ENCODE measurements around the gene EPB42. TPM values are rescaled to one million over a fixed set of nuclear protein-coding genes. Genes with fewer than 3 reads are reported as not detected.
"Not testable (repeated sequence)": the region's sequence is repeated elsewhere in the genome, so short reads cannot be mapped to it uniquely, and the experiment has no call there.

Gene EPB42
- polyA plus RNA-seq, 1 donor (not counting 4 experiments of a cell fraction or from before 2014, with no cell fraction given), result not detected

DNA sequence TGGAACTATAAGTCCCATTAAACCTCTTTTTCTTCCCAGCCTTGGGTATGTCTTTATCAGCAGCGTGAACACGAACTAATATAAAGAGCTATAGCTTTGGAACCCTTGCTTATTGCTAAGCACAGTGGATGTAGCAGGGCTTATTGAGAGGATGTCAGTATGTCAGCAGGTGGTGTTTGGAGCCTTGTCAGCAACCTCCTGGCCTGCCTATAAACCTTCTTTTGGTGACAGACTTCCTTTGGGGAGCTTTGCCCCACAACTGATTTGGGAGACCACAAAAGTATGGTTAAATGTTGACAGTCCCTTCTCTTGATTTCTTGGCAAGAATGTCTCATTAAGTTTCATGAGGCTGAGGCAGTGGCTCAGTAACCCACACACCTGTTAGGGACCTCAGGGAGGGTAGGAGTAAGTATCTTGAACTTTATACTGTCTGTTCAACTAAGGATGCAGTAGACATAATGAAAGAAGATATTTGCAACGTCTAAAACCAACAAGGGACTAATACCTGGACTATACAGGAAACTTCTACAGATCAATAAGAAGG, 20.8 kb downstream of the EPB42 start:
- Histone ChIP-seq H3K9ac (ENCODE audit: control insufficient read depth, extremely low read depth, insufficient read depth, low read length) (no peak overlapping the region), H2AFZ (ENCODE audit: control insufficient read depth, low read length) (no peak overlapping the region), H3K4me1 (ENCODE audit: control insufficient read depth, extremely low read depth, insufficient read depth, low read length) (no peaks in the 10 kb centered on the region), H3K9me3 (ENCODE audit: control insufficient read depth, low read depth, low read length) (no peaks in the 10 kb centered on the region), H3K79me2 (ENCODE audit: control insufficient read depth, insufficient read depth, low read length) (no peaks in the 10 kb centered on the region), H3K27me3 (ENCODE audit: control insufficient read depth, extremely low read depth, insufficient read depth, low read length) (no peaks in the 10 kb centered on the region), H4K20me1 (ENCODE audit: control insufficient read depth, extremely low read depth, insufficient read depth, low read length) (no peaks in the 10 kb centered on the region), H3K4me2 (ENCODE audit: control insufficient read depth, extremely low read depth, insufficient read depth, low read depth, low read length) (no peak overlapping the region), H3K27ac (ENCODE audit: control insufficient read depth, insufficient read depth, low read length) (no peak overlapping the region), H3K4me3 (ENCODE audit: control insufficient read depth in 2 of 3, extremely low read depth in 1 of 3, insufficient read depth in 2 of 3, low read depth in 1 of 3, low read length in 3 of 3) (no peak overlapping the region), H3K9me1 (ENCODE audit: control insufficient read depth, extremely low read depth, insufficient read depth, low read length) (no peaks in the 10 kb centered on the region), H3K36me3 (ENCODE audit: control insufficient read depth in 2 of 2, extremely low read depth in 1 of 2, insufficient read depth in 2 of 2, low read length in 2 of 2) (peaks cover 3 to 5% of the 10 kb centered on the region in 2 experiments)
- dilution Hi-C loops (cut with MboI; ENCODE audit: extremely low pct_ligation_motif_present, low sequenced_read_pairs), result loop anchor here (10.0 kb wide), 1 partner anchor 85 kb away; no protein-coding TSS in a partner anchor
- TF ChIP-seq, protein P1, sequence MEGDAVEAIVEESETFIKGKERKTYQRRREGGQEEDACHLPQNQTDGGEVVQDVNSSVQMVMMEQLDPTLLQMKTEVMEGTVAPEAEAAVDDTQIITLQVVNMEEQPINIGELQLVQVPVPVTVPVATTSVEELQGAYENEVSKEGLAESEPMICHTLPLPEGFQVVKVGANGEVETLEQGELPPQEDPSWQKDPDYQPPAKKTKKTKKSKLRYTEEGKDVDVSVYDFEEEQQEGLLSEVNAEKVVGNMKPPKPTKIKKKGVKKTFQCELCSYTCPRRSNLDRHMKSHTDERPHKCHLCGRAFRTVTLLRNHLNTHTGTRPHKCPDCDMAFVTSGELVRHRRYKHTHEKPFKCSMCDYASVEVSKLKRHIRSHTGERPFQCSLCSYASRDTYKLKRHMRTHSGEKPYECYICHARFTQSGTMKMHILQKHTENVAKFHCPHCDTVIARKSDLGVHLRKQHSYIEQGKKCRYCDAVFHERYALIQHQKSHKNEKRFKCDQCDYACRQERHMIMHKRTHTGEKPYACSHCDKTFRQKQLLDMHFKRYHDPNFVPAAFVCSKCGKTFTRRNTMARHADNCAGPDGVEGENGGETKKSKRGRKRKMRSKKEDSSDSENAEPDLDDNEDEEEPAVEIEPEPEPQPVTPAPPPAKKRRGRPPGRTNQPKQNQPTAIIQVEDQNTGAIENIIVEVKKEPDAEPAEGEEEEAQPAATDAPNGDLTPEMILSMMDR (optimal IDR thresholded peaks at IDR 0.05 in 1 of 3, IDR thresholded peaks at IDR 0.05 in 1 of 3, conservative IDR thresholded peaks at IDR 0.05 in 1 of 3; ENCODE audit: extremely low read depth in 1 of 3, insufficient read depth in 2 of 3, low read length in 3 of 3), result no peak
- TF ChIP-seq EZH2 (IDR thresholded peaks at IDR 0.05; ENCODE audit: low read length), result no peak
- DNase-seq (ENCODE audit: low read depth, low spot score) (no peak), FAIRE-seq (no peak)

DNA sequence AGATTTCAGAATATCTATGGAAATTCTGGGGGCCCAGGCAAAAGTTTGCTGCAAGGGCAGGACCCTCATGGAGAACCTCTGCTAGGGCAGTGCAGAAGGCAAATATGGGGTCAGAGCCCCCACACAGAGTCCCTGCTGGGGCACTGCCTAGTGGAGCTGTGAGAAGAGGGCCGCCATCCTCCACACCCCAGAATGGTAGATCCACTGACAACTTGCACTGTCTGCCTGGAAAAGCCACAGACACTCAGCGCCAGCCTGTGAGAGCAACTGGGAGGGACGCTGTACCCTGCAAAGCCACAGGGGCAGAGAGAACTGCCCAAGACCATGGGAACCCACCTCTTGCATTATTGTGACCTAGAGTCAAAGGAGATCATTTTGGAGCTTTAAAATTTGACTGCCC, 21.8 kb downstream of the EPB42 start:
- Histone ChIP-seq H3K27me3 (ENCODE audit: control insufficient read depth, extremely low read depth, insufficient read depth, low read length) (no peaks in the 10 kb centered on the region), H3K9me3 (ENCODE audit: control insufficient read depth, low read depth, low read length) (no peaks in the 10 kb centered on the region), H3K4me3 (ENCODE audit: control insufficient read depth in 2 of 3, extremely low read depth in 1 of 3, insufficient read depth in 2 of 3, low read depth in 1 of 3, low read length in 3 of 3) (no peak overlapping the region), H3K9me1 (ENCODE audit: control insufficient read depth, extremely low read depth, insufficient read depth, low read length) (no peaks in the 10 kb centered on the region), H2AFZ (ENCODE audit: control insufficient read depth, low read length) (no peak overlapping the region), H3K4me1 (ENCODE audit: control insufficient read depth, extremely low read depth, insufficient read depth, low read length) (no peaks in the 10 kb centered on the region), H4K20me1 (ENCODE audit: control insufficient read depth, extremely low read depth, insufficient read depth, low read length) (no peaks in the 10 kb centered on the region), H3K27ac (ENCODE audit: control insufficient read depth, insufficient read depth, low read length) (no peak overlapping the region), H3K36me3 (ENCODE audit: control insufficient read depth in 2 of 2, extremely low read depth in 1 of 2, insufficient read depth in 2 of 2, low read length in 2 of 2) (peaks cover 9 to 11% of the 10 kb centered on the region in 2 experiments), H3K79me2 (ENCODE audit: control insufficient read depth, insufficient read depth, low read length) (no peaks in the 10 kb centered on the region), H3K9ac (ENCODE audit: control insufficient read depth, extremely low read depth, insufficient read depth, low read length) (no peak overlapping the region), H3K4me2 (ENCODE audit: control insufficient read depth, extremely low read depth, insufficient read depth, low read depth, low read length) (no peak overlapping the region)
- DNase-seq (ENCODE audit: low read depth, low spot score) (no peak), FAIRE-seq (no peak)
- TF ChIP-seq, protein P1 (optimal IDR thresholded peaks at IDR 0.05 in 1 of 3, IDR thresholded peaks at IDR 0.05 in 1 of 3, conservative IDR thresholded peaks at IDR 0.05 in 1 of 3; ENCODE audit: extremely low read depth in 1 of 3, insufficient read depth in 2 of 3, low read length in 3 of 3), result no peak
- TF ChIP-seq EZH2 (IDR thresholded peaks at IDR 0.05; ENCODE audit: low read length), result no peak
- dilution Hi-C loops (cut with MboI; ENCODE audit: extremely low pct_ligation_motif_present, low sequenced_read_pairs), result loop anchor here (10.0 kb wide), 1 partner anchor 86 kb away; no protein-coding TSS in a partner anchor

DNA sequence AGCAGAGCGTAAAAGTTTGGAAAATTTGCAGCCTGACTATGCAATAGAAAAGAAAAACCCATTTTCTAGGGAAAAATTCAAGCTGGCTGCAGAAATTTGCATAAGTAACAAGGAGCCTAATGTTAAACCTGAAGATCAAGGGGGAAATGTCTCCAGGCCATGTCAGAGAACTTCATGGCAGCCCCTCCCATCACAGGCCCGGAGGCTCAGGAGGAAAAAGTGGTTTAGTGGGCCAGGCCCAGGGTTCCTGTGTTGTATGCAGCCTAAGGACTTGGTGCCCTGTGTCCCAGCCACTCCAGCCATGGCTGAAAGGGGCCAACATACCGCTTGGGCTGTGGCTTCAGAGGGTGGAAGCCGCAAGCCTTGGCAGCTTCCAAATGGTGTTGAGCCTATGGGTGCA, 22.3 kb downstream of the EPB42 start:
- not testable (repeated sequence) for H3K79me2 ChIP-seq (ENCODE audit: control insufficient read depth, insufficient read depth, low read length); FAIRE-seq; H3K4me1 ChIP-seq (ENCODE audit: control insufficient read depth, extremely low read depth, insufficient read depth, low read length); H3K9me3 ChIP-seq (ENCODE audit: control insufficient read depth, low read depth, low read length); H3K9me1 ChIP-seq (ENCODE audit: control insufficient read depth, extremely low read depth, insufficient read depth, low read length); DNase-seq (ENCODE audit: low read depth, low spot score); H3K4me3 ChIP-seq (ENCODE audit: control insufficient read depth in 2 of 3, extremely low read depth in 1 of 3, insufficient read depth in 2 of 3, low read depth in 1 of 3, low read length in 3 of 3); H3K4me2 ChIP-seq (ENCODE audit: control insufficient read depth, extremely low read depth, insufficient read depth, low read depth, low read length); H3K27ac ChIP-seq (ENCODE audit: control insufficient read depth, insufficient read depth, low read length); H2AFZ ChIP-seq (ENCODE audit: control insufficient read depth, low read length); H4K20me1 ChIP-seq (ENCODE audit: control insufficient read depth, extremely low read depth, insufficient read depth, low read length); H3K27me3 ChIP-seq (ENCODE audit: control insufficient read depth, extremely low read depth, insufficient read depth, low read length); H3K9ac ChIP-seq (ENCODE audit: control insufficient read depth, extremely low read depth, insufficient read depth, low read length)
- peaks cover 9 to 11% of the 10 kb centered on the region in 2 experiments for H3K36me3 ChIP-seq (ENCODE audit: control insufficient read depth in 2 of 2, extremely low read depth in 1 of 2, insufficient read depth in 2 of 2, low read length in 2 of 2)
- dilution Hi-C loops (cut with MboI; ENCODE audit: extremely low pct_ligation_motif_present, low sequenced_read_pairs), result loop anchor here (10.0 kb wide), 1 partner anchor 86 kb away; no protein-coding TSS in a partner anchor

DNA sequence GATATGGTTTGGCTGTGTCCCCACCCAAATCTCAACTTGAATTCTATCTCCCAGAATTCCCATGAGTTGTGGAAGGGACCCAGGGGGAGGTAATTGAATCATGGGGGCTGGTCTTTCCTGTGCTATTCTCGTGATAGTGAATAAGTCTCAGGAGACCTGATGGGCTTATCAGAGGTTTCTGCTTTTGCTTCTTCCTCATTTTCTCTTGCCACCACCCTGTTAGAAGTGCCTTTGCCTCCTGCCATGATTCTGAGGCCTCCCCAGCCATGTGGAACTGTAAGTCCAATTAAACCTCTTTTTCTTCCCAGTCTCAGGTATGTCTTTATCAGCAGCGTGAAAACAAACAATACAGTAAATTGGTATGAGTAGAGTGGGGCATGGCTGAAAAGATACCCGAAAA, 23.0 kb downstream of the EPB42 start:
- FAIRE-seq, result not testable (repeated sequence)

More for the DNA sequence above, 23.0 kb downstream of the EPB42 start:
- H3K4me2 ChIP-seq (ENCODE audit: control insufficient read depth, extremely low read depth, insufficient read depth, low read depth, low read length); H3K4me1 ChIP-seq (ENCODE audit: control insufficient read depth, extremely low read depth, insufficient read depth, low read length); H4K20me1 ChIP-seq (ENCODE audit: control insufficient read depth, extremely low read depth, insufficient read depth, low read length); H3K27me3 ChIP-seq (ENCODE audit: control insufficient read depth, extremely low read depth, insufficient read depth, low read length); H3K4me3 ChIP-seq (ENCODE audit: control insufficient read depth in 2 of 3, extremely low read depth in 1 of 3, insufficient read depth in 2 of 3, low read depth in 1 of 3, low read length in 3 of 3); H3K27ac ChIP-seq (ENCODE audit: control insufficient read depth, insufficient read depth, low read length); H3K79me2 ChIP-seq (ENCODE audit: control insufficient read depth, insufficient read depth, low read length); DNase-seq (ENCODE audit: low read depth, low spot score); H2AFZ ChIP-seq (ENCODE audit: control insufficient read depth, low read length); H3K9me3 ChIP-seq (ENCODE audit: control insufficient read depth, low read depth, low read length); H3K9me1 ChIP-seq (ENCODE audit: control insufficient read depth, extremely low read depth, insufficient read depth, low read length); H3K9ac ChIP-seq (ENCODE audit: control insufficient read depth, extremely low read depth, insufficient read depth, low read length): not testable (repeated sequence)
- dilution Hi-C loops (cut with MboI; ENCODE audit: extremely low pct_ligation_motif_present, low sequenced_read_pairs), result loop anchor here (10.0 kb wide), 1 partner anchor 87 kb away; no protein-coding TSS in a partner anchor
- H3K36me3 ChIP-seq (ENCODE audit: control insufficient read depth in 2 of 2, extremely low read depth in 1 of 2, insufficient read depth in 2 of 2, low read length in 2 of 2), result peaks cover 9 to 14% of the 10 kb centered on the region in 2 experiments
